ENCODE data around the gene NKX2-3.

NKX2-3 gene

DNA sequence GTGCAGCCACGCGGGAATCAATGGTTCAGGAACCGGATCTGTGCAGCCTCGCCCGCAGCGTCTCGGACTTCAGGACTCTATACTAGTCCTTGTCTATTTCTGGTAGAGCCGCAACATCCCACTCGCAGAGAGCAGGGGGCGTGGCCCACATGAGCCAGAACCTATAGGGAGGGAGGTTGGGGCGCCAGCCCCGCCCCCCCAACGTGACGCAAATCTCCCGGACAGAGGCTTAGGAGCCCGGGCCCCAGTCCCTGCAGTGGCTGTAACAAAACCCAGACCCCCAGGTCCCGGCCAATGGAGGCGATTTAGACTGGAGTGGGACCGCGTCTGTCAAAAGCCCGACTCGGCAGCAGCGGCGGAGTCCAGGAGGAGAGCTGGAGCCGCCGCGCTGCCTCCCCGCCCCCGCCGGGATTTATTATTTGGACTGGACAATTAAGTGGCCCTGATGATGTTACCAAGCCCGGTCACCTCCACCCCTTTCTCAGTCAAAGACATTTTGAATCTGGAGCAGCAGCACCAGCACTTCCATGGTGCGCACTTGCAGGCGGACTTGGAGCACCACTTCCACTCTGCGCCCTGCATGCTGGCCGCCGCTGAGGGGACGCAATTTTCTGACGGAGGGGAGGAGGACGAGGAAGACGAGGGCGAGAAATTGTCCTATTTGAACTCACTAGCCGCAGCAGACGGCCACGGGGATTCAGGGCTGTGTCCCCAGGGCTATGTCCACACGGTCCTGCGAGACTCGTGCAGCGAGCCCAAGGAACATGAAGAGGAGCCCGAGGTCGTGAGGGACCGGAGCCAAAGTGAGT is at the start of gene NKX2-3:
Gene NKX2-3 (plus strand): TSS at position 256 of the 809 bp plus-strand sequence. CDS start 190 bp downstream, at position 446.
- DNase-seq, result peak; percentile 42
- peak within 1 kb of the TSS; percentile 39 for H3K4me3 Mint-ChIP-seq
- H3K9me3 Mint-ChIP-seq, result no peaks in the 10 kb centered on the region
- peaks cover 95% of the 10 kb centered on the region for H3K27me3 Mint-ChIP-seq
- peaks cover 60% of the 10 kb centered on the region for H3K4me1 Mint-ChIP-seq (ENCODE audit: low read depth)
- H3K27ac Mint-ChIP-seq, result no peak within 1 kb of the TSS
- H3K36me3 Mint-ChIP-seq (ENCODE audit: low read depth), result no peaks in the 10 kb centered on the region

DNA sequence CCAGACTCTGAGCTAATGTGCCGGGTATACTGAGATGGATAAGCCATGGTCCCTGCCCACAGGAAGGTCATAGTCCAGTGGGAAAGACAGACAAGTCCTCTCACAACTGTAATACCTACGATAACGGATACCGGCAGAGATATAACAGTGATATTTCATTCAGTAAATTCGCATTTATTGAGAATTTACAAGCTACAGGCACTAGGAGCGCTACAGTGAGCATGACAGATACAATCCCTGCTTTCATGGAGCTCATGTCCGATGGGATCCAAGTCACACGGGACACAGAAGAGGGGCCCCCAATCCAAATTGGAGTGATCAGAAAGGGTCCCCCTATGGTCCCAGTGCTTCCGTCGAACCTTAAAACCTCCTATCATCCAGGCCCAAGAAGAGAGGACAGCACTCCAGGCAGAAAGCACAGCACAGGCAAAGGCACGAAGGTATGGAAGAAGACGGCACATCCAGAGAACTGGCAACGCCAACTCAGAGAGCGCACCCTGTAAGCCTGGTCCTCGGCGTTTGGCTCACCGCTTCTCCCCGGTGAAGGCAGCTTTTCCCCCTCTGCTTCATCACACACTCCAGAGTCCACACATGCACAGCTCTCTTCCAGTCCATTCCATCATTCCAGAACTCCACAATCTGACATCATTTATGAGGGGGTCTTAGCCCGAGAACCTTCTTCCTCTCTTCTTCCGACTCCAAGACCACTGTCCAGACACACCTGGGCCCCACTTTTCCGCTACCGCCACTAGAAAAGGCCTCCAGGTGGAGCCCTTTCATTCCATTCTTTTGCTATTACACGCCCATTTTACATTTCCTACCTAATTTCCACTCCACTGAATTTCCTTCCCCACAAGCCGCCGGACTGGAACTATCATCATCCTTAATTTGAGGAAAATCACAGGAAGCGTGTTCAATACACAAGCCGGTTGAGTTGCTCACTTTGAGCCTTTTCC is 47.8 kb upstream of the NKX2-3 start:
- DNase-seq, result no peak
- H3K9me3 Mint-ChIP-seq, result no peaks in the 10 kb centered on the region
- H3K27me3 Mint-ChIP-seq, result peaks cover 59% of the 10 kb centered on the region
- H3K4me1 Mint-ChIP-seq (ENCODE audit: low read depth), result no peaks in the 10 kb centered on the region
- H3K27ac Mint-ChIP-seq, result no peak overlapping the region
- no peaks in the 10 kb centered on the region for H3K36me3 Mint-ChIP-seq (ENCODE audit: low read depth)
- H3K4me3 Mint-ChIP-seq, result no peak overlapping the region

DNA sequence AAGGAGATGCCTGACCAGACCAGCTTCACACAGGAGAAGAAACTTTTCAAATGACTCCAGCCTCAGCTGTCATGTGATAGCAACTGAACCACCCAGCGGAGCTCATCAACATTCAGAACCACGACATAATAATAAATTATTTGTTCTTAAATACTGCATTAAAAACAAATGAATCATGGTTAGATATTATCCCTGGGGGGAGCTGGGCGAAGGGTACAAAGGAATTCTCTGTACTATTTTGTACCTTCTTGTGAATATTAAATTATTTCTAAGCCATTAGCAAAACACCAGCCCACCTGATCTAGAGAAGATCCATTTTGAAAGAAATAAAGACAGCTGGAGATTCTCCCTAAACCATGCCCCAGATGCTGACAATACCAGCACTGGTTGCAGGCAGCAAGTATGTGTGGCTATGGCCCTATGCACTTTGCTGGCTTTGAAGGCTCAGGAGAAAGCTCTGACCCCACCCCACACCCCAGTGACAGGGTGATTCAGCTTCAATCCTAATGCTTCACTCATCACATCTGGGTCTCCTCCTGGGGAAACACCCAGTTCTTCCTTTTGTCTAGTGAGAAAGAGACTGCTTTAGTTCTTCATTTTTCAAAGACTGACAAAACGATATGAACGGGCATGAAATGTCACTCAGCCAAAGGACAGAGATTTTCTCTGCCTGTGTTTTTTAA is 45.5 kb upstream of the NKX2-3 start:
- Mint-ChIP-seq H3K4me3 (no peak overlapping the region), H3K36me3 (ENCODE audit: low read depth) (no peaks in the 10 kb centered on the region), H3K4me1 (ENCODE audit: low read depth) (no peaks in the 10 kb centered on the region), H3K9me3 (no peaks in the 10 kb centered on the region), H3K27me3 (peaks cover 65% of the 10 kb centered on the region), H3K27ac (no peak overlapping the region)
- DNase-seq, result no peak

DNA sequence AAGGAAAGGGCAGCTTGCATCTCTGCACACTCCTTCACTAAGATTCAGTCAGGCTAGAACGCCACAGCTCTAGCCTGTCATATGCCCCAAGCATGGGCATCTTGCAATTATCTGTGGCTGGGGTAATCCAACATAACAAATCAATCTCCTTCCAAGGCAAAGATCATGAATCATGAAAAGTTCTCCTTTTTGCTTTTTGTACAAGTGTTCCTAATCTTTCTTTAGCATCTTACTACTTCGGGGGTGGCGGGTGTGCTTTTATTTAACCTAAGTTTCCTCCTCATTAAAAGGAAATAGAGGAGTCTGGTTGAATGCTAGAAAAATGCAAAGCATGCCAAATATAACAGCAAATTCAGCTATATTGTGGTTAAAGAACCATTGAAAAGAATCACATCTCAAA is 43.5 kb upstream of the NKX2-3 start:
- Mint-ChIP-seq H3K27me3 (peaks cover 59% of the 10 kb centered on the region), H3K9me3 (no peaks in the 10 kb centered on the region), H3K4me3 (no peak overlapping the region), H3K27ac (no peak overlapping the region), H3K36me3 (ENCODE audit: low read depth) (no peaks in the 10 kb centered on the region), H3K4me1 (ENCODE audit: low read depth) (no peaks in the 10 kb centered on the region)
- no peak for DNase-seq

DNA sequence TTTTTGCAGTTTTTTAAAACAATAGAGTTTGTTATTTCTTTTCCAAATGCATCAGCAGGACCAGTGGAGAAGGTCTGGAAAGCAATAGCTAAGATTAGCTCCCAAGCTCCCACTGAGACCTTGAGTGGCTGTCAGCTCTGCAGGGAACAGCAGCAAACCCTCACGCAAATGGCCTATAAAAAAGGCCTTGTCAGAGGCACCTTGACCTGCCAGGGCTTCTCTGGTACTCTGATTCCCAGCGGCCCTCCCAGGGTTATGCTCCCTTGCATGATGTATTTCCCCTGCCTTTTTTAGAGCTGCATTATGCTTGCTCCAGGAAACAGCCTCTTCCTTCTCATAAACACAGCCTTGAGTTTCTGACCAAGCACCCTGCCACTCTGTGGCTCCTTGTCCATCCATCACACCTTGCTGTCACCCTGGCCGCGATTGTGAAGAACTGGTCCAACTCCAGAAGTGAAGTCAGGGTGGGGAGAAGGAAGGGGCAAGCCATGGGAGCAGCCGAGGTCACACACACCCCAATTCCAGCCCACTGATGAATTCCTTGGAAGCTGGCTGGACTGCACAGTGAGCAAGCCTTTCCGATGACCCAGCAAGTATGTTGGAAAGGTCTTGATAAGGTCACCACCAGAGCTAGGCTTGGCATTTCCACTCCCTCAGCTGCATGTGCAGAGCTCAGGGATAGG is 35.3 kb upstream of the NKX2-3 start:
- no peaks in the 10 kb centered on the region for H3K36me3 Mint-ChIP-seq (ENCODE audit: low read depth)
- no peak for DNase-seq
- H3K9me3 Mint-ChIP-seq, result peaks cover 7% of the 10 kb centered on the region
- no peaks in the 10 kb centered on the region for H3K4me1 Mint-ChIP-seq (ENCODE audit: low read depth)
- H3K27me3 Mint-ChIP-seq, result peaks cover 30% of the 10 kb centered on the region
- no peak overlapping the region for H3K27ac Mint-ChIP-seq
- no peak overlapping the region for H3K4me3 Mint-ChIP-seq

DNA sequence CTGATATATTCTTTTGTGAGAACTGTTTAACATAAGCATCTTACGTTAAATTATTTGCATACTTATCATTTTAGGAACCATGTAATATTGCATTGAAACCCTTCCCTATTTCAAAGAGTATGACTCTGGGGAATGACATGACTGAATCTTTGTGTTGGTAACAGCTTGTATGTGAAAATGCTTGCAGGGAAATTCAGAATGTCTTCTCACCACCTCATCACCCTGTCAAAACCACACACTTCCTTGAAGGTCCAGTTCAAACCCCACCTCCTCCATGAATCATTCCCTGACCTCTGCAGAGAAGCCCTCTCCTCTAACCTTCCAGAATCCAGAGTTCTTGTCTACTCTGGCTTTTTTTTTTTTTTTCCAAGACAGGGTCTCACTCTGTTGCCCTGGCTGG is 26.3 kb upstream of the NKX2-3 start:
- H3K27ac Mint-ChIP-seq, result no peak overlapping the region
- H3K36me3 Mint-ChIP-seq (ENCODE audit: low read depth), result no peaks in the 10 kb centered on the region
- no peaks in the 10 kb centered on the region for H3K9me3 Mint-ChIP-seq
- H3K4me3 Mint-ChIP-seq, result no peak overlapping the region
- no peak for DNase-seq
- peaks cover 52% of the 10 kb centered on the region for H3K27me3 Mint-ChIP-seq
- H3K4me1 Mint-ChIP-seq (ENCODE audit: low read depth), result no peaks in the 10 kb centered on the region

DNA sequence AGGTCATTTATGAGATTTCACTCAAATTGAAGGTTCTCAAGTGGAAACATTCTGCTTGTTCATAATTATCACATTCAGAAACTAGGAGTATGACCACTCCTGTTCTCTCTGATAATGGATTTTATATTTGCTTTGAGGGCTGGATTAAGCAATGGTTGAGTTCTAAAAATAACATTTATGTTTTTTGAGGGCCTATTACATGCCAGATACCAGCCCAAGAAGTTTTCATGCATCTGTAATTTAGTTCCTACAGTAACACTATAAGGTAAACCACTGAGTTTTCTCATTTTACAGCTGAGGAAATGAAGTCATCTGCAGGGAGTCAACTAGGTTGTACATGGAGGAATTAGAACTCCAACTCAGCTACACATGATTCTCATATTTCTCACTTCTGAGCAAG is 25.5 kb upstream of the NKX2-3 start:
- Mint-ChIP-seq H3K4me3 (no peak overlapping the region), H3K4me1 (ENCODE audit: low read depth) (no peaks in the 10 kb centered on the region), H3K27me3 (peaks cover 53% of the 10 kb centered on the region), H3K9me3 (no peaks in the 10 kb centered on the region), H3K27ac (no peak overlapping the region), H3K36me3 (ENCODE audit: low read depth) (no peaks in the 10 kb centered on the region)
- no peak for DNase-seq

DNA sequence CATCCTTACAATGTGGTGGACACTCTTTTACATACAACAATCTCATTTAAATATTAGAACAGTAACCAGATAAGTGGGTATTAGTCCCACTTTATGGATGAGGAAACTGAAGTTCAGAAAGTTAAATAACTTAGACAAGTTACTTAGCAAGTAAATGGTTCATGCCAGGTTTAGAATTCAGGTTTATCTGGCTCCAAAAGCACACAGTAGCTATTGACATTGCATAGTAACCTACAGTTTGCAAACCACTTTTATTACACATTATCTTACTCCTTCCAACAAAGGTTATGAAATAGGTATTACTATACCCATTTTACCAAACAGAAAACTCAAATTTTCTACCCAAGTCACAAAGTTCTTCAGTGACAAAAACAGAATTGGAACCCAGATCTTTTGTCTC is 19.7 kb upstream of the NKX2-3 start:
- H3K4me3 Mint-ChIP-seq, result no peak overlapping the region
- H3K36me3 Mint-ChIP-seq (ENCODE audit: low read depth), result no peaks in the 10 kb centered on the region
- peaks cover 69% of the 10 kb centered on the region for H3K27me3 Mint-ChIP-seq
- H3K27ac Mint-ChIP-seq, result no peak overlapping the region
- no peak for DNase-seq
- no peaks in the 10 kb centered on the region for H3K4me1 Mint-ChIP-seq (ENCODE audit: low read depth)
- H3K9me3 Mint-ChIP-seq, result no peaks in the 10 kb centered on the region

DNA sequence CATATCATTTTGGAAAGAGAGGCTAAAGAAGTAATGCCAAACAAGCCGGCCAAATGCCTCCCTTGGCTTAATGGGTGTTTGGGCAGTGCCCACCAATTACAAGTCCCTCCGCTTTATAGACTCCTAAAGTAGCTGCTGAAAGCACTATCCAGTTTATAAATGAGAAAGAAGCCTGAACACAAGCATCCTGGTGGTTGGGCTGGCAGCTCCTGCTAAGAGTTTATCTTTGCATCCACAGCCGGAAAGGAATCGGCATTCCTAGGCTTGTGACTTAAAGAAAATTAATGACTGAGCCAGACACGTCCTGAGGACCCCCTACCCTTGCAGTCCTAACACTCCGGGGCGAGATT is 13.1 kb upstream of the NKX2-3 start:
- Mint-ChIP-seq H3K4me1 (ENCODE audit: low read depth) (peaks cover 7% of the 10 kb centered on the region), H3K27me3 (peaks cover 83% of the 10 kb centered on the region)

DNA sequence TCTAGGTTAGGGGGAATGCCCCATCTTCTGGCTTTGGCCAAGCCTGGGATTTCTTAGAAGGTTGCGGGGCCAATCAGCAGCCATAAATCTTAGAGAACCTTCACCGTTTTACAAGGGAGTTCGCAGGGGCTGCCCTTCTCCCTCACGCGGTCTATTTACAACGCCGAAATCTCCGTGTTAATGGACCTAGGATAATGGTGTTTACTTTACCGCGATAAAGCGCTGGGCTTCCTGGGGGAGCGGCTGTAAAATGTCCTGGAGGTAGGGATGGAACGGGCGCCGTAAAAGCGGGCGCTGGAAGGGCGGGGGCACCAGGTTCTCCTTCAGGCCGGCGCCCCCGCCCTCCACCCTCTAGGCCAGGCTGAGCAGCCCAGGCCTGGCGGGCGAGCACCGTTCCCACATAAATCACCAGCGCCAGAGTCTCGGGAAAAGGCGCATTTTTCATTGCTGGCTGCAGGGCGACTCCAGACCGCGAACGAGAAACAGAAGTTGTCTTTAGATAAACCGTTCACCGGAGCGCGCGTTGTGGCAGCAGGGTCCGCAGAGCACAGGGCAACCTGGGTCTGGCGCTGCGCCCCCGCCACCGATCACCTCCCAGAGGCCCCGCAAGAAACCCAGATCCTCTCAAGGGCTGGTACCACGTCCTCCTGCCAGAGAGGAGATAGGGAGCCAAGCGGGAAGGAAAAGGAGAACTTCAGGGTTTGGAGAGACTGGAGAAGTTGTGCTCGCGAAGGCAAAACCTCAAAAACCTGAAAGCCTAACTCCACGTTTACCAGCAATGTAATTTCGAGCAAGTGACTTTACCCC is 12.5 kb upstream of the NKX2-3 start:
- Mint-ChIP-seq H3K36me3 (ENCODE audit: low read depth) (no peaks in the 10 kb centered on the region), H3K27ac (no peak overlapping the region), H3K9me3 (no peaks in the 10 kb centered on the region)

More for the DNA sequence above, 13.1 kb upstream of the NKX2-3 start:
- H3K4me3 Mint-ChIP-seq, result no peak overlapping the region
- no peaks in the 10 kb centered on the region for H3K9me3 Mint-ChIP-seq
- H3K27ac Mint-ChIP-seq, result no peak overlapping the region
- DNase-seq, result no peak
- no peaks in the 10 kb centered on the region for H3K36me3 Mint-ChIP-seq (ENCODE audit: low read depth)

DNA sequence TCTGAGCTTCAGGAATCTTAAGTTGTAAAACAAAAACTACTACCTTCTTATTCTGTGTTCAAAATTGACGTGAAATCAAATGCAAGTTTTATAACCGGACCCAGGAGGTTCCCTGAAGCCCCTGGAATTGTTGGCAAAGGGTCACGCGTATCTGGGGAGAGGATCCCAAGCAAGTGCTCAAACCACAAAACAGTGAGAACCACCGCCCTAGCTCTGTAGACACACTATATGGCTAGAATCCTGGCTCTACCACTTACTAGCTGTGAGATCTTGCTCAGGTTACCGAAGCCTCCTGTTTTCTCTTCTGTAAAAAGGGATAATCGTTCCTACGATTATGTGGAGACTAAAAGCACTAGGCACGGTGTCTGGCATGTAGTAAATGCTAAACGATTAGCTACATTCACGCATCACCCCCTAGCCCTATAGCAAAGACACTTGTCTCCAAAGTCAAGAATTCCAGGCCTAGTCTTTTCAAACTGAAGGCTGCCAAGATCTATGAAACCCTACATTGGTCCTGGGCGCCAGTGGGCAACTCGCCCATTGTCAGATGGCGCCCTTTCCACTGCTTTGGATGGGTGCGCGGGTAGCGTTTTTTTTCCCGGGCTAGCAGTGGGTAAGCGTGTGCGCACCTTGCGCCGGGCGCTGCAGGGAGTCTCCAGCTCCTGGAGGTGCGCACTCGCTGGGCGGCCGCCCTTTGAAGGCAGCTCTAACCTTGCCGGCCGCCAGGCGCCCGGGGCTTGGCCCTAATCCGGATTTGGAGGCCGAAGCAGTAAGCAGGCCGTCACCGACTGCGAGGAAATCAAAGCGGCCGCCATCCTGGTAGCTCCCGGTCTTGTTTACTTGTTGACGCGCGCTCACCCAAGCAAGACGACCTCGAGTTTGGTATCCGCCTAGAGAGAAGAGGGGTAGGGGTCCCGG is 11.6 kb upstream of the NKX2-3 start:
- Mint-ChIP-seq H3K27ac (no peak overlapping the region), H3K27me3 (peaks cover 90% of the 10 kb centered on the region), H3K4me1 (ENCODE audit: low read depth) (peaks cover 7% of the 10 kb centered on the region)

More for the DNA sequence above, 12.5 kb upstream of the NKX2-3 start:
- no peak overlapping the region for H3K4me3 Mint-ChIP-seq
- DNase-seq, result no peak
- H3K4me1 Mint-ChIP-seq (ENCODE audit: low read depth), result peaks cover 7% of the 10 kb centered on the region
- H3K27me3 Mint-ChIP-seq, result peaks cover 86% of the 10 kb centered on the region

DNA sequence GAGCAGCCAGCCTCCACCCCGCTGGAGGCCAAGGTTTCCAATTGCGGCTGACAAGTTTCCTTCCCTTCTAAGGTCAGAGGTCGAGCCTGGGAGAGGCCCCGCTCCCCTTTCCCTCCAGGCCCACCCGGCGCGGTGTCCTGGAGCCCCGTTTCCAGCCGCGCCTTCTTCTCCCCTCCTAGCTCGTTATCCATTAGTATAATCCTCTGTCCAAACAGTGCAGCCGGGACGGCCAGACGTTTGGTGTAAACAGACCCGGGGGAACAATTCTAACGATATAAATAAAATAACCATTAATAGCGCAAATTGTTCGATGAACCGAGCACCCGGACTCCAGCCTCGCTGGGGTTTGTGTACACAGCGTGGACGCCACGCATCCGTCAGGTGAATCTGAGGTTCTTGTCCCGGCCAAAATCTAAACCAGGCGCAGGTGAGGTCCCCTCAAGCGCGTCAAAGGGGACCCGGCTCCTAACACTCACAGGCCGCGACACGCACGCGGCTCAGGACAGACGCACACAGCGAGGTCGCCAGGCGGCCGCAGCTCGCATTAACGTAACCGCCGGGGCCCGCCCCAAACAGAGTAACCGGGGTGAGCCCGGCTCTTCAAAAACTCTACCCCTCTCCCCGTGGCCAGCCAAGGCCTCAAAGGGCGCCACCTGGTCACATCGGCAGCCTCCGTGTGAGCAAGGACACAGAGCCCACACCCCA is 10.8 kb upstream of the NKX2-3 start:
- Mint-ChIP-seq H3K36me3 (ENCODE audit: low read depth) (no peaks in the 10 kb centered on the region), H3K9me3 (no peaks in the 10 kb centered on the region), H3K27ac (no peak overlapping the region), H3K4me3 (no peak overlapping the region), H3K4me1 (ENCODE audit: low read depth) (peaks cover 7% of the 10 kb centered on the region), H3K27me3 (peaks cover 94% of the 10 kb centered on the region)
- no peak for DNase-seq

More for the DNA sequence above, 11.6 kb upstream of the NKX2-3 start:
- Mint-ChIP-seq H3K36me3 (ENCODE audit: low read depth) (no peaks in the 10 kb centered on the region), H3K9me3 (no peaks in the 10 kb centered on the region), H3K4me3 (no peak overlapping the region)
- DNase-seq, result no peak

Data from activated T-cell treated with anti-CD3 and anti-CD28 coated beads, Interleukin-2, amount 50 U/mL, for 24 hours (primary cell).